H9 (cell line): ENCODE data around the gene CYSLTR2. TPM values are rescaled to one million over a fixed set of nuclear protein-coding genes. Genes with fewer than 3 reads are reported as not detected.

Source experiments
- DNase-seq: peaks from one replicate; pipeline ENCODE4 v3.0.0-alpha.2; 2017
- H2AFZ ChIP-seq: one replicate; pipeline ENCODE4 v1.6.1; 2013; ENCODE audit warnings: mild to moderate bottlenecking, low read length, control low read depth, moderate library complexity
- H2AK5ac ChIP-seq: 2 replicates; pipeline ENCODE4 v1.6.1; 2013; ENCODE audit warnings: low read length, control low read depth, mixed read lengths; ENCODE audit not compliant: insufficient read length
- H2BK120ac ChIP-seq: one replicate; pipeline ENCODE4 v1.6.1; 2013; ENCODE audit warnings: low read depth, mild to moderate bottlenecking, low read length, control low read depth, inconsistent platforms; ENCODE audit not compliant: poor library complexity, severe bottlenecking
- H2BK12ac ChIP-seq: 2 replicates; pipeline ENCODE4 v1.6.1; 2013; ENCODE audit warnings: low read length, control low read depth, mixed read lengths, low read depth; ENCODE audit not compliant: insufficient read length
- H2BK15ac ChIP-seq: 2 replicates; pipeline ENCODE4 v1.6.1; 2013; ENCODE audit warnings: low read depth, low read length, control low read depth
- H2BK20ac ChIP-seq: one replicate; pipeline ENCODE4 v1.6.1; 2013; ENCODE audit warnings: low read depth, mild to moderate bottlenecking, low read length, control low read depth, inconsistent platforms; ENCODE audit not compliant: poor library complexity, severe bottlenecking
- H2BK5ac ChIP-seq: 2 replicates; pipeline ENCODE4 v1.6.1; 2013; ENCODE audit warnings: low read length, control low read depth, mixed read lengths; ENCODE audit not compliant: insufficient read length
- H3K14ac ChIP-seq: 2 replicates; pipeline ENCODE4 v1.6.1; 2013; ENCODE audit warnings: low read length, control low read depth; ENCODE audit not compliant: insufficient read depth
- H3K18ac ChIP-seq: 2 replicates; pipeline ENCODE4 v1.6.1; 2013; ENCODE audit warnings: low read depth, mild to moderate bottlenecking, mixed read lengths, low read length, control low read depth; ENCODE audit not compliant: insufficient read length
- H3K23ac ChIP-seq: 2 replicates; pipeline ENCODE4 v1.6.1; 2013; ENCODE audit warnings: low read length, control low read depth, mixed read lengths, low read depth; ENCODE audit not compliant: insufficient read length
- H3K23me2 ChIP-seq: 2 replicates; pipeline ENCODE4 v1.6.1; 2013; ENCODE audit warnings: low read depth, mild to moderate bottlenecking, mixed read lengths, low read length, control low read depth; ENCODE audit not compliant: insufficient read length, poor library complexity, severe bottlenecking
- H3K27ac ChIP-seq: 2 replicates; pipeline ENCODE4 v1.5.1; 2013; ENCODE audit warnings: low read length, control low read depth, mixed read lengths, low read depth; ENCODE audit not compliant: insufficient read length
- H3K27me3 ChIP-seq: 2 replicates; pipeline ENCODE4 v1.6.1; 2013; ENCODE audit warnings: low read length, control low read depth, inconsistent platforms; ENCODE audit not compliant: insufficient read depth
- H3K4ac ChIP-seq: 2 replicates; pipeline ENCODE4 v1.6.1; 2013; ENCODE audit warnings: low read depth, mild to moderate bottlenecking, control low read depth, inconsistent platforms, low read length, moderate library complexity
- H3K4me1 ChIP-seq: 2 replicates; pipeline ENCODE4 v1.6.1; 2013; ENCODE audit warnings: low read length, control low read depth, inconsistent platforms; ENCODE audit not compliant: insufficient read depth
- H3K4me2 ChIP-seq: 2 replicates; pipeline ENCODE4 v1.6.1; 2013; ENCODE audit warnings: low read length, control low read depth, mixed read lengths; ENCODE audit not compliant: insufficient read length, insufficient read depth
- H3K56ac ChIP-seq: 2 replicates; pipeline ENCODE4 v1.6.1; 2013; ENCODE audit warnings: low read depth, mild to moderate bottlenecking, mixed read lengths, low read length, control low read depth; ENCODE audit not compliant: insufficient read length
- H3K79me1 ChIP-seq: 2 replicates; pipeline ENCODE4 v1.6.1; 2013; ENCODE audit warnings: low read depth, mild to moderate bottlenecking, moderate library complexity, low read length, control low read depth, inconsistent platforms; ENCODE audit not compliant: insufficient read depth, poor library complexity, severe bottlenecking
- H3K79me2 ChIP-seq: 2 replicates; pipeline ENCODE4 v1.6.1; 2013; ENCODE audit warnings: low read length, control low read depth, inconsistent platforms; ENCODE audit not compliant: insufficient read depth
- H3K9ac ChIP-seq: 2 replicates; pipeline ENCODE4 v1.6.1; 2013; ENCODE audit warnings: low read length, control low read depth, mixed read lengths; ENCODE audit not compliant: insufficient read length; ENCODE audit errors: extremely low read depth
- H3K9me3 ChIP-seq: one replicate; pipeline ENCODE4 v1.6.1; 2013; ENCODE audit warnings: low read depth, low read length, inconsistent platforms; ENCODE audit not compliant: control insufficient read depth
- H3T11ph ChIP-seq: one replicate; pipeline ENCODE4 v1.6.1; 2013; ENCODE audit warnings: mild to moderate bottlenecking, low read length, control low read depth, inconsistent platforms
- H4K20me1 ChIP-seq: one replicate; pipeline ENCODE4 v1.6.1; 2013; ENCODE audit not compliant: control insufficient read depth, insufficient read length, insufficient read depth
- H4K5ac ChIP-seq: 2 replicates; pipeline ENCODE4 v1.6.1; 2013; ENCODE audit warnings: low read depth, mild to moderate bottlenecking, mixed read lengths, low read length, control low read depth; ENCODE audit not compliant: insufficient read length
- H4K8ac ChIP-seq: replicated peaks from 2 replicates; pipeline ENCODE4 v1.6.1; 2013; ENCODE audit warnings: low read length, control low read depth, mixed read lengths, low read depth; ENCODE audit not compliant: insufficient read length
- H4K91ac ChIP-seq: 2 replicates; pipeline ENCODE4 v1.6.1; 2013; ENCODE audit warnings: low read depth, mild to moderate bottlenecking, moderate library complexity, mixed read lengths, low read length, control low read depth; ENCODE audit not compliant: insufficient read length
- H3K27ac Mint-ChIP-seq, 3 experiments: 2 replicates in 2 of 3; 3 replicates in 1 of 3; pipeline ENCODE4 v1.8.0; 2020 to 2021; ENCODE audit warnings: mixed read lengths in 3 of 3, mild to moderate bottlenecking in 1 of 3, moderate library complexity in 1 of 3
- H3K27me3 Mint-ChIP-seq: 2 replicates; pipeline ENCODE4 v1.8.0; 2021; ENCODE audit warnings: low read depth, mild to moderate bottlenecking, moderate library complexity, mixed read lengths
- H3K36me3 Mint-ChIP-seq, 3 experiments: 2 replicates in 2 of 3; 3 replicates in 1 of 3; pipeline ENCODE4 v1.8.0; 2020 to 2021; ENCODE audit warnings: low read depth in 3 of 3, mixed read lengths in 3 of 3; ENCODE audit not compliant: insufficient read depth in 1 of 3
- H3K4me1 Mint-ChIP-seq, 2 experiments: 2 replicates each; pipeline ENCODE4 v1.8.0; 2020; ENCODE audit warnings: mixed read lengths in 2 of 2
- H3K4me3 Mint-ChIP-seq, 2 experiments: 2 replicates in 1 of 2; 3 replicates in 1 of 2; pipeline ENCODE4 v1.8.0; 2020 to 2021; ENCODE audit warnings: mild to moderate bottlenecking in 2 of 2, mixed read lengths in 2 of 2, moderate library complexity in 1 of 2
- H3K9me3 Mint-ChIP-seq, 2 experiments: 2 replicates in 1 of 2; 3 replicates in 1 of 2; pipeline ENCODE4 v1.8.0; 2020; ENCODE audit warnings: mild to moderate bottlenecking in 2 of 2, mixed read lengths in 2 of 2, moderate library complexity in 1 of 2
- CTCF ChIP-seq: fragments of 200-600 bp; sonication (generic); conservative IDR thresholded peaks from 3 replicates; pipeline ENCODE4 v1.8.0; 2021; ENCODE audit warnings: antibody characterized with exemption, mild to moderate bottlenecking
- WGBS: extraction: QIAGEN DNeasy Blood & Tissue Kit; methylation state at CpG from one replicate; pipeline ENCODE4 v1.1.7; 2013; ENCODE audit warnings: missing lambda C conversion rate, low lambda C conversion rate, mixed read lengths; ENCODE audit not compliant: insufficient read length; ENCODE audit errors: extremely low coverage; 5-methylcytosine and 5-hydroxymethylcytosine counted together
- total RNA-seq: library from RNA; stranded (reverse); gene quantifications from 2 replicates; pipeline ENCODE4 v1.2.1, GENCODE V29; 2021

Gene CYSLTR2
- total RNA-seq, 1 experiment from 2014 or later: not detected

- H3K23ac ChIP-seq: no peak overlapping the region
- H3K18ac ChIP-seq: no peak overlapping the region
- no peaks in the 10 kb centered on the region for H4K20me1 ChIP-seq
- H3K9ac ChIP-seq: no peak overlapping the region
- no peak for DNase-seq
- H3K27ac ChIP-seq: no peak overlapping the region
- H3K79me1 ChIP-seq: no peaks in the 10 kb centered on the region
- H2BK20ac ChIP-seq: no peak overlapping the region
- no peak overlapping the region for H4K91ac ChIP-seq
- no peak overlapping the region for H2AFZ ChIP-seq
- no peak overlapping the region for H4K8ac ChIP-seq
- no CpG with 5 or more reads among the region's 1 CpG for WGBS
- peaks cover 0 to 3% (median 0%) of the 10 kb centered on the region in 3 experiments; a peak in 2 of 7 replicates for H3K36me3 Mint-ChIP-seq
- no peaks in the 10 kb centered on the region for H3K9me3 ChIP-seq
- H3K4ac ChIP-seq: no peak overlapping the region
- no peaks in the 10 kb centered on the region for H3K27me3 ChIP-seq
- H3K23me2 ChIP-seq: no peaks in the 10 kb centered on the region
- no peaks in the 10 kb centered on the region; the same call in 1 of the 2 replicates for H3K27me3 Mint-ChIP-seq
- no peak overlapping the region for H3K4me3 Mint-ChIP-seq
- H3K56ac ChIP-seq: no peak overlapping the region
- no peak overlapping the region for H3K4me2 ChIP-seq
- H2BK12ac ChIP-seq: no peak overlapping the region
- H3K14ac ChIP-seq: no peak overlapping the region
- no peaks in the 10 kb centered on the region for H3K4me1 ChIP-seq
- H3K4me1 Mint-ChIP-seq: peaks cover 0 to 15% of the 10 kb centered on the region in 2 experiments; a peak in 2 of 4 replicates
- H2BK5ac ChIP-seq: no peak overlapping the region
- TF ChIP-seq CTCF: no peak
- H3K79me2 ChIP-seq: no peaks in the 10 kb centered on the region
- H3K27ac Mint-ChIP-seq: no peak overlapping the region
- no peak overlapping the region for H3T11ph ChIP-seq
- no peak overlapping the region for H2BK15ac ChIP-seq
- H3K9me3 Mint-ChIP-seq: peaks cover 0 to 3% of the 10 kb centered on the region in 2 experiments; a peak in 2 of 5 replicates
- no peak overlapping the region for H2BK120ac ChIP-seq
- no peak overlapping the region for H4K5ac ChIP-seq
- H2AK5ac ChIP-seq: no peak overlapping the region
These were observed 84.0 kb downstream of the CYSLTR2 start for GRCh38 chr13:48737689-48738088.
